Measurements from ENCODE around the gene OMD. TPM values are rescaled to one million over a fixed set of nuclear protein-coding genes. Genes with fewer than 3 reads are reported as not detected.

OMD gene
- total RNA-seq, 1 donor from 2014 or later: not detected

DNA sequence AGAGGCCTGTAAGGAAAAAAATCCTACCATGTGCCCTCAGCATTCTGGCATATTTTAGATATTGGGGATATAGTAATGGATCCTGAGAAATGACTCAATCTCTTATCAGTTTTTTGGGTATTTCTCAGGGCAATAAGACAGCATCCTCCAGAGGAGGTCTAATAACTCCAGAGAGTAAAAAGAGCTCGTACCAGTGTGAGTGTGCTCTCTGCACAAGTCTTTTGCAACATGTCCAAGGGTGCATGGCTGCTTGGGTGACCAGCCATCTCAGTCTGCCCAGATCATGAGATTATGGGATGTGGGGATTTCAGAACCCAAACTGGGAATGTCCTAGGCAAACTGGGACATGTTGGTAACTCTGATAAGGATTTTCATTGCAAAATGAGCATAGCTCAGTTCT is 42.8 kb upstream of the OMD start:
- H3F3A ChIP-seq (ENCODE audit: low read depth): no peaks in the 10 kb centered on the region
- no peak overlapping the region for H3K9ac ChIP-seq
- H3K27ac Mint-ChIP-seq: no peak overlapping the region
- H3K36me3 ChIP-seq: no peaks in the 10 kb centered on the region
- no peaks in the 10 kb centered on the region for H3K4me1 Mint-ChIP-seq
- no peak overlapping the region for H2AFZ ChIP-seq (replicated peaks)
- no peak for TF ChIP-seq EZH2phosphoT487 (IDR thresholded peaks at IDR 0.05)
- no peak for TF ChIP-seq EZH2 (IDR thresholded peaks at IDR 0.05)
- TF ChIP-seq, protein P1, sequence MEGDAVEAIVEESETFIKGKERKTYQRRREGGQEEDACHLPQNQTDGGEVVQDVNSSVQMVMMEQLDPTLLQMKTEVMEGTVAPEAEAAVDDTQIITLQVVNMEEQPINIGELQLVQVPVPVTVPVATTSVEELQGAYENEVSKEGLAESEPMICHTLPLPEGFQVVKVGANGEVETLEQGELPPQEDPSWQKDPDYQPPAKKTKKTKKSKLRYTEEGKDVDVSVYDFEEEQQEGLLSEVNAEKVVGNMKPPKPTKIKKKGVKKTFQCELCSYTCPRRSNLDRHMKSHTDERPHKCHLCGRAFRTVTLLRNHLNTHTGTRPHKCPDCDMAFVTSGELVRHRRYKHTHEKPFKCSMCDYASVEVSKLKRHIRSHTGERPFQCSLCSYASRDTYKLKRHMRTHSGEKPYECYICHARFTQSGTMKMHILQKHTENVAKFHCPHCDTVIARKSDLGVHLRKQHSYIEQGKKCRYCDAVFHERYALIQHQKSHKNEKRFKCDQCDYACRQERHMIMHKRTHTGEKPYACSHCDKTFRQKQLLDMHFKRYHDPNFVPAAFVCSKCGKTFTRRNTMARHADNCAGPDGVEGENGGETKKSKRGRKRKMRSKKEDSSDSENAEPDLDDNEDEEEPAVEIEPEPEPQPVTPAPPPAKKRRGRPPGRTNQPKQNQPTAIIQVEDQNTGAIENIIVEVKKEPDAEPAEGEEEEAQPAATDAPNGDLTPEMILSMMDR (IDR thresholded peaks at IDR 0.05): no peak
- no peak overlapping the region for H3K4me2 ChIP-seq
- H3K4me3 Mint-ChIP-seq: no peak overlapping the region
- no peaks in the 10 kb centered on the region for H3K4me1 ChIP-seq
- no peaks in the 10 kb centered on the region for H3K36me3 Mint-ChIP-seq
- no peaks in the 10 kb centered on the region for H3K79me2 ChIP-seq (ENCODE audit: low read depth)
- H3K27me3 Mint-ChIP-seq (ENCODE audit: insufficient read depth, low read depth): no peaks in the 10 kb centered on the region
- no peaks in the 10 kb centered on the region for H3K9me3 ChIP-seq (ENCODE audit: low read depth)
- no peak overlapping the region for H3K27ac ChIP-seq
- H3K9me3 Mint-ChIP-seq: no peaks in the 10 kb centered on the region
- H3K4me3 ChIP-seq: no peak overlapping the region
- DNase-seq (ENCODE audit: low spot score): no peak
- H3K27me3 ChIP-seq: no peaks in the 10 kb centered on the region
- H4K20me1 ChIP-seq (ENCODE audit: low read depth): no peaks in the 10 kb centered on the region

DNA sequence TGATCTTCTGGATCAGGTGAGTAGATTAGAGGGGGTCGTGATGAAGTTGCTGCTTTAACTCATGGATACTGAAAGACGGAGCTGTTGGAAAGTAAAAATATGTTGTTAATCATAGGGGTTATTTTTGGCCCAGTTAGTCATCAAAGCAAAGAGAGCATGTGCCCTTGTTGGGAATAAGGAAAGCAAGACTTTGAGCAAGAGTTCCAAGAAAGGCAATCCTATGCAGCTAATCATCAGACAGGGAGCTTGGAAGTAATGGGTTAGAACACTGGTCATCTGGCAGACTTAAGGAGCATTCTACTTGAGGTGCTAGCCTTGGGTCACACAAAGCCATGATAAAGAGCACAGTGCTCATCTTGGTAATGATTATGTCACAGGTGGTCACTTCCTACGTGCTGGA is 39.7 kb upstream of the OMD start:
- Mint-ChIP-seq H3K27ac (no peak overlapping the region), H3K27me3 (ENCODE audit: insufficient read depth, low read depth) (no peaks in the 10 kb centered on the region), H3K9me3 (no peaks in the 10 kb centered on the region), H3K36me3 (no peaks in the 10 kb centered on the region), H3K4me1 (no peaks in the 10 kb centered on the region), H3K4me3 (no peak overlapping the region)
- TF ChIP-seq, protein P1 (IDR thresholded peaks at IDR 0.05): no peak
- TF ChIP-seq EZH2phosphoT487 (IDR thresholded peaks at IDR 0.05) (no peak), EZH2 (IDR thresholded peaks at IDR 0.05) (no peak)
- no peaks in the 10 kb centered on the region for H3K27me3 ChIP-seq
- no peak overlapping the region for H2AFZ ChIP-seq (replicated peaks)
- H3K4me1 ChIP-seq: no peaks in the 10 kb centered on the region
- H4K20me1 ChIP-seq (ENCODE audit: low read depth): no peaks in the 10 kb centered on the region
- no peak for DNase-seq (ENCODE audit: low spot score)
- H3K36me3 ChIP-seq: no peaks in the 10 kb centered on the region
- H3K9ac ChIP-seq: no peak overlapping the region
- no peak overlapping the region for H3K4me2 ChIP-seq
- no peaks in the 10 kb centered on the region for H3K79me2 ChIP-seq (ENCODE audit: low read depth)
- no peaks in the 10 kb centered on the region for H3K9me3 ChIP-seq (ENCODE audit: low read depth)
- no peaks in the 10 kb centered on the region for H3F3A ChIP-seq (ENCODE audit: low read depth)
- no peak overlapping the region for H3K27ac ChIP-seq
- H3K4me3 ChIP-seq: no peak overlapping the region

- Mint-ChIP-seq H3K27me3 (ENCODE audit: insufficient read depth, low read depth) (no peaks in the 10 kb centered on the region), H3K36me3 (no peaks in the 10 kb centered on the region), H3K4me3 (no peak overlapping the region), H3K4me1 (no peaks in the 10 kb centered on the region), H3K9me3 (no peaks in the 10 kb centered on the region), H3K27ac (no peak overlapping the region)
- H3K9me3 ChIP-seq (ENCODE audit: low read depth): no peaks in the 10 kb centered on the region
- H3K27ac ChIP-seq: no peak overlapping the region
- no peaks in the 10 kb centered on the region for H3K36me3 ChIP-seq
- H3K9ac ChIP-seq: no peak overlapping the region
- no peaks in the 10 kb centered on the region for H3F3A ChIP-seq (ENCODE audit: low read depth)
- no peak for DNase-seq (ENCODE audit: low spot score)
- H3K4me2 ChIP-seq: no peak overlapping the region
- no peaks in the 10 kb centered on the region for H4K20me1 ChIP-seq (ENCODE audit: low read depth)
- no peaks in the 10 kb centered on the region for H3K4me1 ChIP-seq
- no peak overlapping the region for H2AFZ ChIP-seq (replicated peaks)
- no peaks in the 10 kb centered on the region for H3K27me3 ChIP-seq
- H3K4me3 ChIP-seq: no peak overlapping the region
- no peaks in the 10 kb centered on the region for H3K79me2 ChIP-seq (ENCODE audit: low read depth)
- TF ChIP-seq EZH2 (IDR thresholded peaks at IDR 0.05) (no peak), EZH2phosphoT487 (IDR thresholded peaks at IDR 0.05) (no peak)
- TF ChIP-seq, protein P1 (IDR thresholded peaks at IDR 0.05): no peak
These were observed 39.1 kb upstream of the OMD start for GRCh38 chr9:92463387-92463786.

Measured in neural progenitor cell (in vitro differentiated cells).